GM19328 (cell line): ENCODE data around the gene AQP3.
"Not testable (repeated sequence)": the region's sequence is repeated elsewhere in the genome, so short reads cannot be mapped to it uniquely, and the experiment has no call there.

ENCODE experiments used
- ATAC-seq: cut with Tn5 transposase; IDR thresholded peaks from one replicate; pipeline ENCODE4 v1.9.1; 2021; ENCODE audit warnings: mild to moderate bottlenecking, moderate library complexity; ENCODE audit not compliant: unreplicated experiment

AQP3 gene

GRCh38 chr9:33446946-33447798, at the start of gene AQP3:
AQP3 (minus strand) TSS chr9:33447593; CDS start chr9:33447530, 63 bp downstream.
- no peak for ATAC-seq

DNA sequence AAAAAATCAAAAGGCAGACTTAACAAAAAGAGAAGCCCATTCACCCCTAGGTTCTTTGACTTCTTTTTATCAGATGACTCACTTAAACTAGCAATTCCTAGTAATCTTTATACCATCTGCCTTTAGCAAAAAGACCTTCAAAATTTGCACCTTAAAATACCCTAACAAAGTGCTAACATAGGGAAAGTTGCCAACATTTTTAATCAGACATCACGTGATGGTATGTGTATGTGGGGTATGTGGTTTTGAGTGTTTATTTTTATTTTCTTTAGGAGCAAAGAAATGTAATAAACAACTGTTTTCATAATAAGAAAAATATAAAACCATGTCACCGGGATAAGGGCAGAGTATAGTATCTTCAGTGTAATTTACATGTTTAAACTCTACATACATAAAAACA, 46.4 kb upstream of the AQP3 start:
- ATAC-seq: not testable (repeated sequence)

DNA sequence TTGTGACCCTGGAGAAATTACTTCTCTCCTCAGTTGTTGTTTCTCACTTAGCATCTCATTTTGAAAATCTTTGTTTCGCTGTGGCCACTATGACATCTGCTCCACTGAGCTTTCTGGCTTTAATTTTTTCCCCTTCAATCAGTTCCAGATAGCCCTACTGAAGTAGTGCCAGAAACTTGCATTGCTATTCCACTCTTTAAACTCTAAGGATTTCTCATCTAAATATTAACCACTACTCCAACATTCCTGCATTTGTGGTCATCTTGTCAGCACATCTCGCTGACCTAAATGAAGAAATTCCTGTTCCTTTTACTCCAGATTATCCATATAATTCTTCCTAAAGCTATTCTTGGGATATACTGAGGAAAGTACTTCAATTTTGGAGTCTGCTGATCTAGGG, 41.7 kb upstream of the AQP3 start:
- ATAC-seq: no peak

- not testable (repeated sequence) for ATAC-seq
These were observed 37.9 kb upstream of the AQP3 start for GRCh38 chr9:33485312-33485711.

GRCh38 chr9:33480976-33481375, 33.6 kb upstream of the AQP3 start:
- no peak for ATAC-seq

GRCh38 chr9:33480106-33480505, 32.7 kb upstream of the AQP3 start:
- ATAC-seq: no peak

- ATAC-seq: no peak
These were observed 29.1 kb upstream of the AQP3 start for GRCh38 chr9:33476503-33476902.

DNA sequence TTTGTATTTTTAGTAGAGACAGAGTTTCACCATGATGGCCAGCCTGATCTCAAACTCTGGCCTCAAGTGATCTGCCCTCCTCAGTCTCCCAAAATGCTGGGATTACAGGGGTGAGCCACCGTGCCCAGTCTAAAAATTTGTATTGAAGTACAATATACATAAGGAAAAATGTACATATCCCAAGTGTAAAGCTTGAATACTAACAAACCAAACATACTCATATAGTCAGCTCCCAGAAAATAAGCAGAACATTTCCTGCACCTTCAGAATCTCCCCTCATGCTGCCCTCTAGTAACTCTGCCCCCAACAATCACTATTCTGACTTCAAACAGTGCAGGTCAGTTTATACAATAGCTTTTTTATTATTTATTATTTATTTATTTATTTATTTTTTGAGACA, 28.0 kb upstream of the AQP3 start:
- no peak for ATAC-seq

DNA sequence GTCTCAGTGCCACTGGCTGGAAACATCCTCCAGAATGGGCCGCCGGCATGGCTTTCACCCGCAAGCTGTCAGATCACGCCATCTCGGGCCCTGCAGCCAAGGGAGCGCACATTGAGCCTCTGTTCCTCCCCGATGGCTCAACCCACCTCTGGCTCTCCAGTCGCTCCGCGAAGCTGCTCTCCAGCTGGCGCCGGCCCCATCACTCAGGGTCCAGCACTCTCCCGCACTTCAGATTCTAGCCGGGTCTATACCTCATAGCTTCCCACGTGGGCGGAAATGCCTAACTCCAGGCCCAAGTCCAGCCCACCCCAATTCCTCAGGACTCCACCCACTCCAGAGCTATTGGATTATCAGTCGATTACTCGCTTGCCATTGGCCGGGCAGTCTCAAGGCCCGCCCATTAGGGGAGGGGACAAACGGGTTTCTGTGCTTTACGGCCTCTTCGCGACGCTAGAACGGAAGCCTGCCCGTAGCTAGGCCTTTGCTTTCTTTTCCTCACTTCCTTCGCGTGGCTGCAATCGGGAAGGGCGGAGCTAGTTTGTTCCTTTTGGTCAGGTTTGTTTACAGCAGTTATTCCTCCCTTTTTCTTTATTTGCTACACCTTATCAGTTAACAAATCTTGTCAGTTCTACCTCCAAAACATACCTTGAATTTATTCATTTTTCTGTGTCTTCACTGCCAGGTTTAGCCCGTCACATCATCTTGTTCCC, 26.4 kb upstream of the AQP3 start, which contains the start of gene NOL6:
Gene NOL6 (minus strand): TSS at position 282 of the 710 bp plus-strand sequence. CDS start 82 bp downstream, at position 200.
- ATAC-seq: peak; percentile 98

GRCh38 chr9:33472881-33473615, 25.7 kb upstream of the AQP3 start:
- no peak for ATAC-seq

DNA sequence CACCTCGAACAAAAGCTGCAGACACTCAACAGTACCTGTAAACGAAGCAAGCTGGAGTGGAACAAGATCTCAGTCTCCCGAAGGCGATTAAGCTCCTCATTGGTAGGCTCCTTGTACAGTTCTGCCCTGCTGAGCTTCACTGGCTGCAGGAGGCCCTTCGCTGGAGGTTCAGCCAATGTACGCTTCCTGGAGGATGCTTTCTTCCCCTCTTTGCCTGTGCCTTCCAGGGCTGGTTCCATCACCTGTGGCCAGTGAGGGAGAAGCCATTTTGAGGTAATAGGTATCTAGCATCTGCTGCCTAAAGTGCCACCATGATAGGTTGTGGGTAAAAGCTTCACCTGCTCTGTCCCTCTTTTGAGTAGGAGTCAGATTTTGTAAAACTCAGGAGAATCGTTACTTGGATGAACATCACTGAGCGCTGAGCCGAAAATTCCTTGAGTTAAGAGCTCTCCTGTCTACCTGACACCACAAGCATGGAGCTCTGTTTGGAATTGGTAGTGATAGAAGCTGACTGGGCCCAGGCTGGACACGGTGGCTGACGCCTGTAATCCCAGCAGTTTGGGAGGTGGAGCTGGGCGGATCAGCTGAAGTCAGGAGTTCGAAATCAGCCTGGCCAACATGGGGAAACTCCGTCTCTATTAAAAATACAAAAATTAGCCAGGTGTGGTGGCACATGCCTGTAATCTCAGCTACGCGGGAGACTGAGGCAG, 24.9 kb upstream of the AQP3 start:
- no peak for ATAC-seq

GRCh38 chr9:33471361-33471760, 24.0 kb upstream of the AQP3 start:
- no peak for ATAC-seq

- ATAC-seq: no peak
These were observed 22.5 kb upstream of the AQP3 start for GRCh38 chr9:33469891-33470290.

- no peak for ATAC-seq
These were observed 21.6 kb upstream of the AQP3 start for GRCh38 chr9:33468797-33469621.

- no peak for ATAC-seq
These were observed 20.9 kb upstream of the AQP3 start for GRCh38 chr9:33468215-33468730.

DNA sequence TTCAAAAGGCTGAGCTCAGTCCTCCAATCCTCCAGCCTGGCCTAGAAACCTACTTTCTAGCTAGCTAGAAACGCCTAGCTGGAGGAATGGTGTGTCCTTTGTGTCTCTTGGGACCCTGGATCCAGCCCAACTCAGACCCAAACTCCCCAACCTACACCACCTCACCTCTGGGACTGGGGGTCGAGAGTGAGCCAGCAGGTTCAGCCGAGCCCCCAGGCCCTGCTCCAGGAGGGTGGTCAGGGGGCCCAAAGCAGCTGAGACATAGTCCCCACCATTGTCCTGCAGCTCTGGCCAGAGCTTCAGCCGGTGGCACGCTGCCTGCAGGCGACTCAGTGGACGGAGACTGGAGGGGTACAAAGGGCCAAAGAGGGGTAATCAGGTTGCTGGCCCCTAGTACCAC, 20.1 kb upstream of the AQP3 start:
- ATAC-seq: no peak

DNA sequence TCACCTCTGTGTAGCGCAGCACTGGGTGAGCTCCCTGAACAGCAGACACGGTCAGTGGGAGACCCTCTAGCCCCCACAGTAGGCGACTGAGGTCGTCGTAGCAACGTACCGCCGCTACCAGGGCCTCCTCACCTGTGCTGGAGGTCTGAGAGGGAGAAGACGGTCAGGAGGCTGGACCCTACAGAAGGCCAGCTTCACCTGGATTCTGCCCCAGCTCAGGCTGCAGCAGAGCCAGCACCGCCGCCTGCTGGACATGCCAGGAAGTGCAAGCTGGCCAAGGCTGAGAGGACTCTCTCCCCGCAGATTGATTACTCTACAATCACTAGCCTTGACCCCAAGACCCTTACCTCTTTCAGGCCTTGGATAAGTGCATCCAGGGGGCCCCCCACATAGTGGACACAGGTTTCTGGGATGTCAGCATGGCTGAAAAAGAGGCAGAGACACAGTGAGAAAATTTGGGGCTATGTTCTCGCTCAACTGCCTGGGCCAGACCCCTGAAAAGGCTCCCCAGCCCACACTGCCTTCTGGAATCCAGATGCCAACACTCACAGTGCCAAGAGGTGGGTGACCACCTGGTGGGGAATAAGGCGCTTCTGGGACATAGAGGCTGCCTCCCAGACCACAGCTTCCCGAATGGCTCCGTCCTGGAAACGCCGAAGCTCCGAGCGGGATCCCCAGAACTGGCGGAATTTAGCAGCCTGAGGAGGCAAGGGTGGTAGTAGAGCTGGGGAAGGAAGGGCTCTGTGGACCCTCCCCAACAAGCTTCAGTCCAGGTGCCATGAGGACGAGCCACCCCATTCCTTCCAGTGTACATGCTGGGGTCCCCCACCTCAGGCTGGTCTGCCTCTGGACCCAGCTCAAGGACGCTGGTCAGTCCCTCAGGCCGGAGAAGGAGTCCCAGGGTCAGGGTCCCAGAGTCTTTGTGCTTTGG, 19.4 kb upstream of the AQP3 start:
- ATAC-seq: no peak
